Activated effector memory CD4-positive, alpha-beta T cell treated with anti-CD3 and anti-CD28 coated beads, Interleukin-2, amount 50 U/mL, for 16 hours (primary cell): ENCODE results near the gene GALNT10.
A peak's percentile ranks its signal among the peaks of the same experiment; 100 is the strongest.

ENCODE experiments used
- DNase-seq: peaks from one replicate; pipeline ENCODE4 v3.0.0-alpha.2; 2020

GALNT10 gene

GRCh38 chr5:154388842-154389241 lies 198.3 kb downstream of the GALNT10 start:
- no peak for DNase-seq

- no peak for DNase-seq
Measured at GRCh38 chr5:154390096-154390495, 199.6 kb downstream of the GALNT10 start.

GRCh38 chr5:154390746-154391359 lies 200.3 kb downstream of the GALNT10 start:
- no peak for DNase-seq

- no peak for DNase-seq
Measured at GRCh38 chr5:154391788-154392187, 201.3 kb downstream of the GALNT10 start.

- DNase-seq = no peak
Measured at GRCh38 chr5:154393850-154394249, 203.3 kb downstream of the GALNT10 start.

GRCh38 chr5:154394307-154394706 lies 203.8 kb downstream of the GALNT10 start:
- DNase-seq = no peak

- no peak for DNase-seq
Measured at GRCh38 chr5:154395407-154396106, 205.0 kb downstream of the GALNT10 start.

- DNase-seq = no peak
Measured at GRCh38 chr5:154396128-154396527, 205.6 kb downstream of the GALNT10 start.

GRCh38 chr5:154397652-154398406 lies 207.3 kb downstream of the GALNT10 start:
- no peak for DNase-seq

GRCh38 chr5:154400678-154401077 lies 210.1 kb downstream of the GALNT10 start:
- no peak for DNase-seq

- DNase-seq = no peak
Measured at GRCh38 chr5:154401355-154401754, 210.8 kb downstream of the GALNT10 start.

GRCh38 chr5:154401931-154402330 lies 211.4 kb downstream of the GALNT10 start:
- DNase-seq = no peak

- no peak for DNase-seq
Measured at GRCh38 chr5:154402611-154403010, 212.1 kb downstream of the GALNT10 start.

GRCh38 chr5:154403234-154403633 lies 212.7 kb downstream of the GALNT10 start:
- DNase-seq = no peak

- no peak for DNase-seq
Measured at GRCh38 chr5:154403776-154404387, 213.3 kb downstream of the GALNT10 start.

GRCh38 chr5:154405078-154405792 lies 214.7 kb downstream of the GALNT10 start:
- peak; percentile 87 for DNase-seq

GRCh38 chr5:154406231-154406630 lies 215.7 kb downstream of the GALNT10 start:
- DNase-seq = no peak

GRCh38 chr5:154406826-154407225 lies 216.3 kb downstream of the GALNT10 start:
- no peak for DNase-seq

GRCh38 chr5:154408811-154409210 lies 218.3 kb downstream of the GALNT10 start:
- no peak for DNase-seq

GRCh38 chr5:154409230-154409840 lies 218.8 kb downstream of the GALNT10 start:
- DNase-seq = no peak

- DNase-seq = no peak
Measured at GRCh38 chr5:154410008-154410407, 219.5 kb downstream of the GALNT10 start.

GRCh38 chr5:154410786-154411185 lies 220.3 kb downstream of the GALNT10 start:
- no peak for DNase-seq
